ENCODE data around the gene NUP37. TPM values are rescaled to one million over a fixed set of nuclear protein-coding genes. Genes with fewer than 3 reads are reported as not detected.

Gene NUP37
- total RNA-seq, 1 experiment from 2014 or later = 84.3 TPM

- intact Hi-C loops (cut with micrococcal nuclease) = loop anchor here (2.0 kb wide), 1 partner anchor 28 kb away; no protein-coding TSS in a partner anchor
- CTCF ChIA-PET = no interaction called here
These were observed 57.5 kb downstream of the NUP37 start for GRCh38 chr12:102062419-102062806.

GRCh38 chr12:102061560-102062418 is 58.1 kb downstream of the NUP37 start, which contains the start of gene WASHC3:
WASHC3 (minus strand) TSS chr12:102061991; CDS start chr12:102061962, 29 bp downstream.
- H2AFZ ChIP-seq (ENCODE audit: low read length) = peak within 1 kb of the TSS; percentile 99
- POLR2A ChIA-PET (ENCODE audit: unreplicated experiment) = no interaction called here
- H3K4me2 ChIP-seq (ENCODE audit: low read length) = peak within 1 kb of the TSS; percentile 89
- H3K27me3 ChIP-seq (ENCODE audit: low read length) = no peaks in the 10 kb centered on the region
- peak; percentile 98 for DNase-seq
- intact Hi-C loops (cut with micrococcal nuclease) = loop anchor here (1.0 to 2.0 kb wide), 4 partner anchors 27 to 144 kb away; partner anchors contain the start of genes NUP37 and PARPBP
- BruUV-seq (replicated peaks) = TSS peak; percentile 83
- H3K27ac ChIP-seq (ENCODE audit: low read length) = peak within 1 kb of the TSS; percentile 0; the same call in 1 of the 2 replicates
- CTCF ChIA-PET = no interaction called here
- H3K9me3 ChIP-seq (ENCODE audit: low read length) = no peaks in the 10 kb centered on the region
- H3K4me1 ChIP-seq (ENCODE audit: insufficient read depth, low read length) = peaks cover 5% of the 10 kb centered on the region; the same call in 1 of the 2 replicates
- peak within 1 kb of the TSS; percentile 86 for H3K4me3 ChIP-seq (ENCODE audit: low read length)
- peak within 1 kb of the TSS; percentile 81 for H3K9ac ChIP-seq (ENCODE audit: low read length)
- no peaks in the 10 kb centered on the region for H3K79me2 ChIP-seq (ENCODE audit: low read length)
- H4K20me1 ChIP-seq (ENCODE audit: low read length) = no peaks in the 10 kb centered on the region
- H3F3A ChIP-seq (ENCODE audit: low read length, unreplicated experiment) = no peaks in the 10 kb centered on the region
- no peaks in the 10 kb centered on the region for H3K36me3 ChIP-seq (ENCODE audit: low read depth, low read length)
- ATAC-seq = peak; percentile 97
- no peaks in the 10 kb centered on the region for H3K9me2 ChIP-seq (replicated peaks; ENCODE audit: low read length)
- TF ChIP-seq EZH2phosphoT487 (IDR thresholded peaks at IDR 0.05; ENCODE audit: borderline replicate concordance, low read length) (no peak), EZH2 (IDR thresholded peaks at IDR 0.05; ENCODE audit: low read length, unreplicated experiment) (no peak), CTCF (conservative IDR thresholded peaks at IDR 0.05; ENCODE audit: low read depth, low read length) (no peak)

More at GRCh38 chr12:102062419-102062806, 57.5 kb downstream of the NUP37 start:
- Histone ChIP-seq H3K79me2 (ENCODE audit: low read length) (no peaks in the 10 kb centered on the region), H3K27ac (ENCODE audit: low read length) (no peak overlapping the region), H2AFZ (ENCODE audit: low read length) (peak overlapping the region; percentile 99), H3K36me3 (ENCODE audit: low read depth, low read length) (no peaks in the 10 kb centered on the region), H3K9me3 (ENCODE audit: low read length) (no peaks in the 10 kb centered on the region), H3K4me2 (ENCODE audit: low read length) (peak overlapping the region; percentile 89), H3K9ac (ENCODE audit: low read length) (no peak overlapping the region), H3K4me1 (ENCODE audit: insufficient read depth, low read length) (peaks cover 5% of the 10 kb centered on the region; the same call in 1 of the 2 replicates), H4K20me1 (ENCODE audit: low read length) (no peaks in the 10 kb centered on the region), H3K27me3 (ENCODE audit: low read length) (no peaks in the 10 kb centered on the region), H3K4me3 (ENCODE audit: low read length) (peak overlapping the region; percentile 86), H3K9me2 (replicated peaks; ENCODE audit: low read length) (no peaks in the 10 kb centered on the region), H3F3A (ENCODE audit: low read length, unreplicated experiment) (no peaks in the 10 kb centered on the region)
- DNase-seq (no peak), ATAC-seq (no peak)
- TF ChIP-seq CTCF (conservative IDR thresholded peaks at IDR 0.05; ENCODE audit: low read depth, low read length) = no peak
- TF ChIP-seq EZH2phosphoT487 (IDR thresholded peaks at IDR 0.05; ENCODE audit: borderline replicate concordance, low read length) = no peak
- no peak for TF ChIP-seq EZH2 (IDR thresholded peaks at IDR 0.05; ENCODE audit: low read length, unreplicated experiment)
- POLR2A ChIA-PET (ENCODE audit: unreplicated experiment) = no interaction called here
- BruUV-seq (replicated peaks) = no TSS peak

All from PC-3 (cell line).